A549 (cell line): ENCODE results near the gene HS6ST2.

Source experiments
- BHLHE40 ChIP-seq: IDR thresholded peaks from 2 replicates; pipeline ENCODE4 v1.6.1; 2012; ENCODE audit warnings: low read depth, low read length, inconsistent platforms
- CEBPB ChIP-seq, 2 experiments: fragments of >200 bp in 1 of 2; sonication (Bioruptor Twin) in 1 of 2; formaldehyde crosslinking in 1 of 2; IDR thresholded peaks; 2 replicates each; pipeline ENCODE4 v1.6.1; 2012 to 2016
- CHD2 ChIP-seq: fragments of 150-350 bp; IDR thresholded peaks from 2 replicates; pipeline ENCODE4 v1.6.1; 2014; ENCODE audit warnings: low read length; ENCODE audit not compliant: partially characterized antibody
- CTCF ChIP-seq: fragments of >200 bp; sonication (Bioruptor Twin); formaldehyde crosslinking; IDR thresholded peaks from 3 replicates; pipeline ENCODE4 v1.5.1; 2016
- MYC ChIP-seq: IDR thresholded peaks from 2 replicates; pipeline ENCODE4 v1.6.1; 2012; ENCODE audit warnings: mild to moderate bottlenecking, inconsistent platforms, low read length, improper control_type of control experiment, borderline replicate concordance
- POLR2A ChIP-seq: IDR thresholded peaks from 2 replicates; pipeline ENCODE4 v1.6.1; 2012; ENCODE audit warnings: mild to moderate bottlenecking, low read length
- RAD21 ChIP-seq, 2 experiments: fragments of >200 bp in 1 of 2; sonication (Bioruptor Twin) in 1 of 2; formaldehyde crosslinking in 1 of 2; IDR thresholded peaks in 1 of 2; conservative IDR thresholded peaks in 1 of 2; 2 replicates in 1 of 2; 3 replicates in 1 of 2; pipeline ENCODE4 v1.6.1; 2012 to 2018; ENCODE audit warnings: inconsistent platforms in 1 of 2
- RCOR1 ChIP-seq: fragments of 150-350 bp; IDR thresholded peaks from 2 replicates; pipeline ENCODE4 v1.6.1; 2014; ENCODE audit warnings: antibody characterized with exemption, low read length, low read depth
- RFX5 ChIP-seq: fragments of 450-650 bp; IDR thresholded peaks from 2 replicates; pipeline ENCODE4 v1.7.1; 2014; ENCODE audit warnings: antibody characterized with exemption, mild to moderate bottlenecking, moderate library complexity
- SREBF2 ChIP-seq: fragments of 450-650 bp; IDR thresholded peaks from 2 replicates; pipeline ENCODE4 v1.6.1; 2014; ENCODE audit warnings: mild to moderate bottlenecking, moderate library complexity
- TF ChIP-seq, protein P1 (sequence below): fragments of 450-650 bp; IDR thresholded peaks from 2 replicates; pipeline ENCODE4 v1.6.1; 2014; ENCODE audit warnings: antibody characterized with exemption

GRCh38 chrX:132603700-132604286 is 354.6 kb downstream of the HS6ST2 start:
- TF ChIP-seq POLR2A (no peak), CTCF (no peak), RCOR1 (no peak), MYC (no peak), BHLHE40 (no peak), RAD21 (conservative IDR thresholded peaks at IDR 0.05 in 1 of 2, IDR thresholded peaks at IDR 0.05 in 1 of 2) (no peak), CEBPB (IDR thresholded peaks at IDR 0.05) (no peak), SREBF2 (no peak), CHD2 (no peak), RFX5 (no peak)
- TF ChIP-seq, protein P1, sequence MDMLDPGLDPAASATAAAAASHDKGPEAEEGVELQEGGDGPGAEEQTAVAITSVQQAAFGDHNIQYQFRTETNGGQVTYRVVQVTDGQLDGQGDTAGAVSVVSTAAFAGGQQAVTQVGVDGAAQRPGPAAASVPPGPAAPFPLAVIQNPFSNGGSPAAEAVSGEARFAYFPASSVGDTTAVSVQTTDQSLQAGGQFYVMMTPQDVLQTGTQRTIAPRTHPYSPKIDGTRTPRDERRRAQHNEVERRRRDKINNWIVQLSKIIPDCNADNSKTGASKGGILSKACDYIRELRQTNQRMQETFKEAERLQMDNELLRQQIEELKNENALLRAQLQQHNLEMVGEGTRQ = no peak
